Endothelial cell of umbilical vein (primary cell): ENCODE results near the gene PSMA4. TPM values are rescaled to one million over a fixed set of nuclear protein-coding genes. Genes with fewer than 3 reads are reported as not detected.

Experiments
- BruUV-seq: library from RNA; stranded (reverse); fragments of 400-500 nt; replicated peaks from 2 replicates; lab custom pipeline; 2021; lab: Mats Ljungman, UMichigan
- CTCF ChIA-PET: fragments of 300-600, 350-600 bp; sonication (Branson Sonifier 250); formaldehyde crosslinking; loops from one replicate; lab custom pipeline; 2021; ENCODE audit warnings: antibody characterized with exemption, inconsistent platforms; lab: Charles Lee
- POLR2A ChIA-PET: fragments of 300-600, 350-600 bp; sonication (Branson Sonifier 250); formaldehyde crosslinking; loops from one replicate; lab custom pipeline; 2021; ENCODE audit warnings: antibody characterized with exemption, inconsistent platforms; lab: Charles Lee
- DNase-seq: peaks from one replicate; pipeline ENCODE4 v3.0.0-alpha.2; 2011; ENCODE audit warnings: low read depth, low spot score
- FAIRE-seq: peaks from 2 replicates; lab custom pipeline; 2011; peaks lifted over from hg19 to GRCh38; lab: Jason Lieb, UNC
- H2AFZ ChIP-seq: 2 replicates; pipeline ENCODE4 v1.6.0; 2012; ENCODE audit warnings: low read depth, low read length, control low read depth, inconsistent platforms
- H3K27ac ChIP-seq: 2 replicates; pipeline ENCODE4 v1.5.1; 2011; ENCODE audit warnings: low read depth, mild to moderate bottlenecking, control low read depth, low read length, moderate library complexity; ENCODE audit not compliant: insufficient read depth
- H3K27me3 ChIP-seq, 2 experiments: 2 replicates each; pipeline versions ENCODE4 v1.6.0 to v1.6.1; 2011; ENCODE audit warnings: low read length in 2 of 2, mixed read lengths in 1 of 2; ENCODE audit not compliant: control insufficient read depth in 2 of 2, insufficient read depth in 2 of 2
- H3K36me3 ChIP-seq, 2 experiments: 2 replicates in 1 of 2; 3 replicates in 1 of 2; pipeline ENCODE4 v1.5.1; 2011; ENCODE audit warnings: low read length in 2 of 2, mild to moderate bottlenecking in 1 of 2, moderate library complexity in 1 of 2; ENCODE audit not compliant: control insufficient read depth in 2 of 2, insufficient read depth in 2 of 2; ENCODE audit errors: extremely low read depth in 1 of 2
- H3K4me1 ChIP-seq: 3 replicates; pipeline ENCODE4 v1.5.1; 2011; ENCODE audit warnings: mild to moderate bottlenecking, low read length; ENCODE audit not compliant: control insufficient read depth, insufficient read depth; ENCODE audit errors: extremely low read depth
- H3K4me2 ChIP-seq: 2 replicates; pipeline ENCODE4 v1.6.1; 2011; ENCODE audit warnings: low read length, control low read depth, mixed read lengths; ENCODE audit not compliant: insufficient read depth
- H3K4me3 ChIP-seq, 3 experiments: fragments of 200-600 bp in 1 of 3; sonication (generic), shearing (Covaris generic) in 1 of 3; replicated peaks in 1 of 3; 2 replicates each; pipeline ENCODE4 v1.5.1; 2011 to 2016; ENCODE audit warnings: control low read depth in 3 of 3, low read length in 3 of 3, mild to moderate bottlenecking in 2 of 3, inconsistent platforms in 1 of 3, low read depth in 1 of 3, moderate library complexity in 1 of 3; ENCODE audit not compliant: insufficient read depth in 1 of 3
- H3K79me2 ChIP-seq: 2 replicates; pipeline ENCODE4 v1.6.0; 2012; ENCODE audit warnings: low read length, inconsistent platforms; ENCODE audit not compliant: control insufficient read depth, insufficient read depth
- H3K9ac ChIP-seq: replicated peaks from 2 replicates; pipeline ENCODE3; 2011; ENCODE audit warnings: low read length, control low read depth; ENCODE audit not compliant: insufficient read depth; ENCODE audit errors: extremely low read depth
- H3K9me1 ChIP-seq: replicated peaks from 3 replicates; pipeline ENCODE4 v1.6.0; 2011; ENCODE audit warnings: mild to moderate bottlenecking, low read length; ENCODE audit not compliant: control insufficient read depth, insufficient read depth; ENCODE audit errors: extremely low read depth
- H3K9me3 ChIP-seq: replicated peaks from 2 replicates; pipeline ENCODE4 v1.5.1; 2012; ENCODE audit warnings: low read length, inconsistent platforms; ENCODE audit not compliant: control insufficient read depth, insufficient read depth
- H4K20me1 ChIP-seq: replicated peaks from 2 replicates; pipeline ENCODE3; 2011; ENCODE audit warnings: mild to moderate bottlenecking, low read length; ENCODE audit not compliant: control insufficient read depth, insufficient read depth; ENCODE audit errors: extremely low read depth
- EZH2 ChIP-seq: IDR thresholded peaks from 2 replicates; pipeline ENCODE4 v1.6.1; 2012; ENCODE audit warnings: borderline replicate concordance, low read depth, mild to moderate bottlenecking, moderate library complexity, low read length, inconsistent platforms; ENCODE audit not compliant: severe bottlenecking
- FOS ChIP-seq: IDR thresholded peaks from 2 replicates; pipeline ENCODE4 v1.6.1; 2011; ENCODE audit warnings: mild to moderate bottlenecking, low read length, moderate library complexity, borderline replicate concordance; ENCODE audit not compliant: insufficient read depth
- GATA2 ChIP-seq: IDR thresholded peaks from 2 replicates; pipeline ENCODE4 v1.7.0; 2011; ENCODE audit warnings: low read depth, mild to moderate bottlenecking, moderate library complexity, mixed read lengths, low read length; ENCODE audit not compliant: insufficient read length, insufficient read depth
- JUN ChIP-seq: IDR thresholded peaks from 2 replicates; pipeline ENCODE4 v1.6.1; 2011; ENCODE audit warnings: borderline replicate concordance, low read depth; ENCODE audit not compliant: insufficient read length, insufficient read depth
- MAX ChIP-seq: IDR thresholded peaks from 2 replicates; pipeline ENCODE4 v1.6.1; 2011; ENCODE audit not compliant: insufficient read depth, insufficient read length
- MYC ChIP-seq: IDR thresholded peaks from one replicate; pipeline ENCODE4 v1.6.1; 2011; ENCODE audit warnings: mild to moderate bottlenecking, low read depth, low read length
- POLR2A ChIP-seq: IDR thresholded peaks from 2 replicates; pipeline ENCODE4 v1.6.1; 2012; ENCODE audit warnings: low read depth, mild to moderate bottlenecking, control low read depth, low read length
- POLR2AphosphoS5 ChIP-seq: IDR thresholded peaks from 2 replicates; pipeline ENCODE4 v1.6.1; 2012; ENCODE audit warnings: low read depth, mild to moderate bottlenecking, control low read depth, low read length, moderate library complexity; ENCODE audit not compliant: insufficient read depth
- dilution Hi-C: fragments of 300-500 bp; cut with MboI; formaldehyde crosslinking; loops from one replicate; pipeline ENCODE4 v1.15.0; 2019; ENCODE audit warnings: low sequenced_read_pairs; ENCODE audit not compliant: extremely low pct_ligation_motif_present
- intact Hi-C: fragments of 100-400 bp; cut with micrococcal nuclease; formaldehyde crosslinking; loops from one replicate; pipeline ENCODE4 v1.10.0; 2022
- polyA plus RNA-seq, 4 experiments: library from polyadenylated mRNA; depleted of rRNA in 3 of 4; stranded (reverse) in 3 of 4; unstranded in 1 of 4; fragments of >200 nt; gene quantifications; 2 replicates each; pipeline versions ENCODE4 v1.2.1 to v1.2.3, GENCODE V29; 2011 to 2012; ENCODE audit warnings: missing spikeins in 1 of 4
- total RNA-seq: library from RNA; stranded (reverse); gene quantifications from 2 replicates; pipeline ENCODE4 v1.2.3, GENCODE V29; 2021
- TF ChIP-seq, protein P1 (sequence below), 2 donors: IDR thresholded peaks; 1 replicate in 1 of 2; 2 replicates in 1 of 2; pipeline ENCODE4 v1.5.1; 2011; ENCODE audit warnings: low read length in 2 of 2, mild to moderate bottlenecking in 2 of 2, moderate library complexity in 2 of 2, control low read depth in 1 of 2, inconsistent platforms in 1 of 2, low read depth in 1 of 2; ENCODE audit not compliant: insufficient read depth in 1 of 2; ENCODE audit errors: extremely low read depth in 1 of 2

PSMA4 gene
- total and polyA plus RNA-seq, 2 donors (not counting 3 experiments of a cell fraction or from before 2014, with no cell fraction given): 250 to 279 TPM

DNA sequence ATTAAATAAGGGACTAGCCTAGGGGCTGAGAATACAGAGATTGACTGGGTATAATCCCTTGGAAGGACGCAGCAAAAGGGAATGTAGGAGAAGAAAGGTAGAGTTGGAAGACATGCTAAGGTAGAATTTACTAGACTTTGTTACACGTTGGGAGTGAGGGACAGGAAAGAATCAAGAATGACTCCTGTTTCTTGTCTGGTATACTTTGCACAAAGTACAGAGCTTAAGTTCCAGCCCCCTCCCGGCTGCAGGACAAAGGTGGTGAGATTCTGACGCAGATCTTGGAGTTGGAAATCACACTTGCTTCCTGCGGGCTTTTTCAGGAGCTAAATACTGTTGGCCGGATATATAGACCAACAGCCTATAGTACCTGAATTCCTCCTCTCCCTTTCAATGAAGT, 32.0 kb upstream of the PSMA4 start:
- no peaks in the 10 kb centered on the region for H3K9me1 ChIP-seq
- no peaks in the 10 kb centered on the region for H4K20me1 ChIP-seq
- H3K9ac ChIP-seq: no peak overlapping the region
- H2AFZ ChIP-seq: peak overlapping the region; percentile 97
- no peak for DNase-seq
- H3K4me2 ChIP-seq: peak overlapping the region; percentile 57
- TF ChIP-seq EZH2: no peak
- TF ChIP-seq, protein P1, sequence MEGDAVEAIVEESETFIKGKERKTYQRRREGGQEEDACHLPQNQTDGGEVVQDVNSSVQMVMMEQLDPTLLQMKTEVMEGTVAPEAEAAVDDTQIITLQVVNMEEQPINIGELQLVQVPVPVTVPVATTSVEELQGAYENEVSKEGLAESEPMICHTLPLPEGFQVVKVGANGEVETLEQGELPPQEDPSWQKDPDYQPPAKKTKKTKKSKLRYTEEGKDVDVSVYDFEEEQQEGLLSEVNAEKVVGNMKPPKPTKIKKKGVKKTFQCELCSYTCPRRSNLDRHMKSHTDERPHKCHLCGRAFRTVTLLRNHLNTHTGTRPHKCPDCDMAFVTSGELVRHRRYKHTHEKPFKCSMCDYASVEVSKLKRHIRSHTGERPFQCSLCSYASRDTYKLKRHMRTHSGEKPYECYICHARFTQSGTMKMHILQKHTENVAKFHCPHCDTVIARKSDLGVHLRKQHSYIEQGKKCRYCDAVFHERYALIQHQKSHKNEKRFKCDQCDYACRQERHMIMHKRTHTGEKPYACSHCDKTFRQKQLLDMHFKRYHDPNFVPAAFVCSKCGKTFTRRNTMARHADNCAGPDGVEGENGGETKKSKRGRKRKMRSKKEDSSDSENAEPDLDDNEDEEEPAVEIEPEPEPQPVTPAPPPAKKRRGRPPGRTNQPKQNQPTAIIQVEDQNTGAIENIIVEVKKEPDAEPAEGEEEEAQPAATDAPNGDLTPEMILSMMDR (IDR thresholded peaks at IDR 0.05; ENCODE audit: extremely low read depth in 1 of 2, insufficient read depth in 1 of 2, low read depth in 1 of 2, low read length in 2 of 2): no peak
- TF ChIP-seq FOS: no peak
- no peak for TF ChIP-seq POLR2AphosphoS5
- TF ChIP-seq JUN: no peak
- no peak for TF ChIP-seq MAX
- TF ChIP-seq GATA2: no peak
- TF ChIP-seq MYC: no peak
- TF ChIP-seq POLR2A: no peak
- dilution Hi-C loops (no loop called here), intact Hi-C loops (no loop called here)
- FAIRE-seq: no peak
- no peaks in the 10 kb centered on the region for H3K9me3 ChIP-seq
- peak overlapping the region in 1 of 3 experiments; percentile 65 for H3K4me3 ChIP-seq
- no peak overlapping the region for H3K27ac ChIP-seq
- BruUV-seq: no TSS peak
- ChIA-PET CTCF (interaction anchor here (0.9 to 1.3 kb wide), 2 partner anchors 17 to 57 kb away, joined by 3 to 6 read pairs; partner anchors contain the start of gene CHRNA5), POLR2A (no interaction called here)
- no peaks in the 10 kb centered on the region for H3K36me3 ChIP-seq
- H3K79me2 ChIP-seq: no peaks in the 10 kb centered on the region
- H3K4me1 ChIP-seq: peaks cover 4% of the 10 kb centered on the region
- peaks cover 3 to 4% of the 10 kb centered on the region in 2 experiments for H3K27me3 ChIP-seq
